Panc1 (cell line): ENCODE measurements around the gene SMCR8. TPM values are rescaled to one million over a fixed set of nuclear protein-coding genes. Genes with fewer than 3 reads are reported as not detected.

Source experiments
- ATAC-seq: fragments of 200-7000 bp; cut with Tn5 transposase; 2 replicates; pipeline ENCODE4 v1.9.1; 2020; ENCODE audit warnings: mild to moderate bottlenecking, moderate library complexity
- BruUV-seq: library from RNA; stranded (reverse); fragments of 400-500 nt; replicated peaks from 2 replicates; lab custom pipeline; 2021; lab: Mats Ljungman, UMichigan
- CTCF ChIA-PET: fragments of 300-600 bp; sonication (Branson Sonifier 250); formaldehyde crosslinking; loops from one replicate; lab custom pipeline; 2022; ENCODE audit warnings: antibody characterized with exemption; lab: Charles Lee
- POLR2A ChIA-PET: fragments of 300-600 bp; sonication (Branson Sonifier 250); formaldehyde crosslinking; loops from one replicate; lab custom pipeline; 2022; ENCODE audit warnings: antibody characterized with exemption; lab: Charles Lee
- DNase-seq: peaks from one replicate; pipeline ENCODE4 v3.0.0-alpha.2; 2010; ENCODE audit warnings: low read depth, low spot score
- H3K27ac ChIP-seq: 2 replicates; pipeline ENCODE4 v1.5.1; 2011; ENCODE audit warnings: mild to moderate bottlenecking, low read length, inconsistent platforms
- H3K27me3 ChIP-seq: fragments of 200-500 bp; sonication (Bioruptor generic); 2 replicates; pipeline ENCODE4 v1.6.0; 2014; ENCODE audit warnings: low read length, inconsistent platforms; ENCODE audit not compliant: control insufficient read depth, insufficient read depth
- H3K36me3 ChIP-seq: fragments of 200-500 bp; sonication (Bioruptor generic); 2 replicates; pipeline ENCODE4 v1.5.1; 2014; ENCODE audit warnings: inconsistent platforms, mild to moderate bottlenecking, low read length, moderate library complexity; ENCODE audit not compliant: control insufficient read depth, insufficient read depth
- H3K4me1 ChIP-seq: 2 replicates; pipeline ENCODE4 v1.5.1; 2011; ENCODE audit warnings: inconsistent platforms, mild to moderate bottlenecking, low read length, moderate library complexity; ENCODE audit not compliant: control insufficient read depth, insufficient read depth
- H3K4me3 ChIP-seq, 2 experiments: 2 replicates each; pipeline ENCODE4 v1.5.1; 2011 to 2012; ENCODE audit warnings: low read depth in 2 of 2, low read length in 2 of 2, mild to moderate bottlenecking in 2 of 2, inconsistent platforms in 1 of 2, moderate library complexity in 1 of 2
- H3K9me3 ChIP-seq: fragments of 200-500 bp; sonication (Bioruptor generic); 2 replicates; pipeline ENCODE4 v1.5.1; 2014; ENCODE audit warnings: low read depth, mild to moderate bottlenecking, inconsistent platforms, low read length, moderate library complexity; ENCODE audit not compliant: control insufficient read depth, insufficient read depth
- POLR2AphosphoS5 ChIP-seq: IDR thresholded peaks from 2 replicates; pipeline ENCODE4 v1.6.1; 2012; ENCODE audit warnings: mild to moderate bottlenecking, low read depth, low read length, moderate library complexity
- SIN3A ChIP-seq: IDR thresholded peaks from 2 replicates; pipeline ENCODE4 v1.6.1; 2012; ENCODE audit warnings: low read depth, mild to moderate bottlenecking, low read length, moderate library complexity, borderline replicate concordance; ENCODE audit not compliant: insufficient read depth
- TCF7L2 ChIP-seq: IDR thresholded peaks from 2 replicates; pipeline ENCODE4 v1.6.1; 2011; ENCODE audit warnings: mild to moderate bottlenecking, low read depth, low read length, inconsistent platforms
- in situ Hi-C: cut with HindIII; loops from 2 replicates; pipeline ENCODE4 v1.10.0; 2016; ENCODE audit warnings: low sequenced_read_pairs, low pct_unique_long_range_greater_than_20kb
- intact Hi-C: fragments of 100-400 bp; cut with micrococcal nuclease; formaldehyde crosslinking; loops from one replicate; pipeline ENCODE4 v1.10.0; 2022; ENCODE audit not compliant: unreplicated experiment
- total RNA-seq: library from RNA; stranded (reverse); gene quantifications from one replicate; pipeline ENCODE4 v1.2.1, GENCODE V29; 2021; ENCODE audit not compliant: unreplicated experiment
- TF ChIP-seq, protein P1 (sequence below), 2 experiments: IDR thresholded peaks; 2 replicates each; pipeline ENCODE4 v1.6.1; 2011 to 2012; ENCODE audit warnings: low read depth in 2 of 2, control low read depth in 1 of 2, low read length in 1 of 2, mild to moderate bottlenecking in 1 of 2, moderate library complexity in 1 of 2; ENCODE audit not compliant: insufficient read depth in 1 of 2
- TF ChIP-seq, protein P2 (sequence below): fragments of 450-650 bp; IDR thresholded peaks from 2 replicates; pipeline ENCODE4 v1.5.1; 2017; ENCODE audit warnings: mild to moderate bottlenecking

Gene SMCR8
- total RNA-seq, 1 experiment from 2014 or later: 24.9 TPM

DNA sequence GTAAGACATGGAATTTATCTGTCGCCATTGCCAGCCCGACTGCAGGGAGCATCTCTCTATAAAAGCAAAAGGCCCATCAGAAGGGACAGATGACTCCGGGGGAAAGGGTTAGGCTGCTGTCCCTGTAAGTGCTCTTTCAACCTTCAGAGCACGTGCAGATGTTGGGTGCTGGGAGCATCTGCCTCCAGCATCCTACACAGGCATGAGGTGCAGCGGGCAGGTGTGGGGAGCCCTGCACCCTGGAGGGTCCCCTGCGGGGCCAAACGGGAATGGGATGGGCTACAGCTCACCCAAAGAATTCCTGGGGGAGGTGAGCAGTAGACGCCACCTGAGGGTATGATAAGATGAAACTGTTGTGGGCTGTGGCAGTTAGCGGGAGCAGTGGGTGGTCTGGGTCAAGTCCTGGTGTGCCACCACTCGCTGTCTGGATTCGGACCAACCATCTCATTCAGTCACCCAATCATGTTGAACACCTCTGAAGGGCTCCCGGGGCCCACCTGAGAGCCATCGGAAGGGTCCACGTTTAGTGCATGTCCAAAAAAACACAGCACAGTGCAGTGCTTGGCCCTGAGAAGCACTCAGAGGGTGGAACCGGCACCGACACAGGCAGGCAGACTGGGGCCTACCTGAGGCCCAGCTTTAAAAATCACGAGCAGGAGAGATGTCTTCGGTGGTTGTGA is 3.8 kb downstream of the SMCR8 start:
- no peaks in the 10 kb centered on the region for H3K27me3 ChIP-seq
- peaks cover 23% of the 10 kb centered on the region for H3K4me1 ChIP-seq
- H3K27ac ChIP-seq: no peak overlapping the region
- no TSS peak for BruUV-seq
- DNase-seq: no peak
- CTCF ChIA-PET: no interaction called here
- in situ Hi-C loops (no loop called here), intact Hi-C loops (no loop called here)
- no peak for TF ChIP-seq POLR2AphosphoS5
- no peak for TF ChIP-seq SIN3A
- TF ChIP-seq, protein P1, sequence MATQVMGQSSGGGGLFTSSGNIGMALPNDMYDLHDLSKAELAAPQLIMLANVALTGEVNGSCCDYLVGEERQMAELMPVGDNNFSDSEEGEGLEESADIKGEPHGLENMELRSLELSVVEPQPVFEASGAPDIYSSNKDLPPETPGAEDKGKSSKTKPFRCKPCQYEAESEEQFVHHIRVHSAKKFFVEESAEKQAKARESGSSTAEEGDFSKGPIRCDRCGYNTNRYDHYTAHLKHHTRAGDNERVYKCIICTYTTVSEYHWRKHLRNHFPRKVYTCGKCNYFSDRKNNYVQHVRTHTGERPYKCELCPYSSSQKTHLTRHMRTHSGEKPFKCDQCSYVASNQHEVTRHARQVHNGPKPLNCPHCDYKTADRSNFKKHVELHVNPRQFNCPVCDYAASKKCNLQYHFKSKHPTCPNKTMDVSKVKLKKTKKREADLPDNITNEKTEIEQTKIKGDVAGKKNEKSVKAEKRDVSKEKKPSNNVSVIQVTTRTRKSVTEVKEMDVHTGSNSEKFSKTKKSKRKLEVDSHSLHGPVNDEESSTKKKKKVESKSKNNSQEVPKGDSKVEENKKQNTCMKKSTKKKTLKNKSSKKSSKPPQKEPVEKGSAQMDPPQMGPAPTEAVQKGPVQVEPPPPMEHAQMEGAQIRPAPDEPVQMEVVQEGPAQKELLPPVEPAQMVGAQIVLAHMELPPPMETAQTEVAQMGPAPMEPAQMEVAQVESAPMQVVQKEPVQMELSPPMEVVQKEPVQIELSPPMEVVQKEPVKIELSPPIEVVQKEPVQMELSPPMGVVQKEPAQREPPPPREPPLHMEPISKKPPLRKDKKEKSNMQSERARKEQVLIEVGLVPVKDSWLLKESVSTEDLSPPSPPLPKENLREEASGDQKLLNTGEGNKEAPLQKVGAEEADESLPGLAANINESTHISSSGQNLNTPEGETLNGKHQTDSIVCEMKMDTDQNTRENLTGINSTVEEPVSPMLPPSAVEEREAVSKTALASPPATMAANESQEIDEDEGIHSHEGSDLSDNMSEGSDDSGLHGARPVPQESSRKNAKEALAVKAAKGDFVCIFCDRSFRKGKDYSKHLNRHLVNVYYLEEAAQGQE (IDR thresholded peaks at IDR 0.05; ENCODE audit: insufficient read depth in 1 of 2, low read depth in 2 of 2, low read length in 1 of 2): no peak
- TF ChIP-seq TCF7L2: no peak
- TF ChIP-seq, protein P2, sequence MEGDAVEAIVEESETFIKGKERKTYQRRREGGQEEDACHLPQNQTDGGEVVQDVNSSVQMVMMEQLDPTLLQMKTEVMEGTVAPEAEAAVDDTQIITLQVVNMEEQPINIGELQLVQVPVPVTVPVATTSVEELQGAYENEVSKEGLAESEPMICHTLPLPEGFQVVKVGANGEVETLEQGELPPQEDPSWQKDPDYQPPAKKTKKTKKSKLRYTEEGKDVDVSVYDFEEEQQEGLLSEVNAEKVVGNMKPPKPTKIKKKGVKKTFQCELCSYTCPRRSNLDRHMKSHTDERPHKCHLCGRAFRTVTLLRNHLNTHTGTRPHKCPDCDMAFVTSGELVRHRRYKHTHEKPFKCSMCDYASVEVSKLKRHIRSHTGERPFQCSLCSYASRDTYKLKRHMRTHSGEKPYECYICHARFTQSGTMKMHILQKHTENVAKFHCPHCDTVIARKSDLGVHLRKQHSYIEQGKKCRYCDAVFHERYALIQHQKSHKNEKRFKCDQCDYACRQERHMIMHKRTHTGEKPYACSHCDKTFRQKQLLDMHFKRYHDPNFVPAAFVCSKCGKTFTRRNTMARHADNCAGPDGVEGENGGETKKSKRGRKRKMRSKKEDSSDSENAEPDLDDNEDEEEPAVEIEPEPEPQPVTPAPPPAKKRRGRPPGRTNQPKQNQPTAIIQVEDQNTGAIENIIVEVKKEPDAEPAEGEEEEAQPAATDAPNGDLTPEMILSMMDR: no peak
- H3K4me3 ChIP-seq: peak overlapping the region; percentile 27 to 54
- POLR2A ChIA-PET: no interaction called here
- H3K9me3 ChIP-seq: no peaks in the 10 kb centered on the region
- peaks cover under 1% of the 10 kb centered on the region; the same call in 1 of the 2 replicates for H3K36me3 ChIP-seq
- ATAC-seq: no peak

DNA sequence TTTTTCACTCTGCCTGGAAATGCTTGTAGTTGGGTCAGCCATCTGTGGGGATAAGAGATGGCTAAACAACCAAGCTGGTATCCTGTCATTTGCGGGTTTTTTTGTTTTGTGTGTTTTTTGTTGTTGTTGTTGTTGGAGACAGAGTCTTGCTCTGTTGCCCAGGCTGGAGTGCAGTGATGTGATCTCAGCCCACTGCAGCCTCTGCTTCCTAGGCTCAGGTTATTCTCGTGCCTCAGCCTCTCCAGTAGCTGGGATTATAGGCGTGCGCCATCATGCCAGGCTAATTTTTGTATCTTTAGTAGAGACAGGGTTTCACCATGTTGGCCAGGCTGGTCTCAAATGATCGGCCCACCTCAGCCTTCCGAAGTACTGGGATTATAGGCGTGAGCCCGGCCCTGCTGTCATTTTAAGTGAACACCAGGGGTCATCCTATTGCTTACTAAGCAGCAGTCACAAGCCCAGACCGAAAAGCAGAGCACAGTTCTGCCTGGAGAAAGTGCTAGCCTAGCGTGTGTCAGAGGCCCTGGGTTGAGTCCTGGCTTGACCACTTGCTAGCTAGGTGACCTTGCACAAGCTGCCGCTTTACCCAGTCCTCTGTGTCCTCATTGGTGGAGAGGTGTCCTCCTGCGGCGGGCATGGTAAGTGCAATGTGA is 4.6 kb downstream of the SMCR8 start:
- intact Hi-C loops: no loop called here
- DNase-seq: no peak
- H3K36me3 ChIP-seq: peaks cover 2% of the 10 kb centered on the region; the same call in 1 of the 2 replicates
- TF ChIP-seq, protein P1 (IDR thresholded peaks at IDR 0.05; ENCODE audit: insufficient read depth in 1 of 2, low read depth in 2 of 2, low read length in 1 of 2): no peak
- TF ChIP-seq TCF7L2 (no peak), SIN3A (no peak), POLR2AphosphoS5 (no peak)
- TF ChIP-seq, protein P2: no peak; the same call in 1 of the 2 replicates
- no peak for ATAC-seq
- CTCF ChIA-PET: no interaction called here
- no TSS peak for BruUV-seq
- peaks cover 23% of the 10 kb centered on the region for H3K4me1 ChIP-seq
- no peaks in the 10 kb centered on the region for H3K27me3 ChIP-seq
- in situ Hi-C loops: no loop called here
- POLR2A ChIA-PET: no interaction called here
- H3K9me3 ChIP-seq: no peaks in the 10 kb centered on the region
- no peak overlapping the region for H3K27ac ChIP-seq
- H3K4me3 ChIP-seq: no peak overlapping the region
